Astrocyte of the cerebellum (primary cell): Measurements from ENCODE around the gene PHF21A.

Experiments
- DNase-seq: peaks from one replicate; pipeline ENCODE4 v3.0.0-alpha.2; 2011; ENCODE audit warnings: low read depth
- H3K4me3 ChIP-seq: 2 replicates; pipeline ENCODE4 v1.5.1; 2011; ENCODE audit warnings: mild to moderate bottlenecking, low read depth, low read length, moderate library complexity
- CTCF ChIP-seq: IDR thresholded peaks from 2 replicates; pipeline ENCODE4 v1.5.1; 2012; ENCODE audit warnings: low read length, low read depth, moderate library complexity, mild to moderate bottlenecking; ENCODE audit errors: missing control alignments
- in situ Hi-C: cut with HindIII; loops from 2 replicates; pipeline ENCODE4 v1.10.0; 2017; ENCODE audit warnings: low sequenced_read_pairs

Gene PHF21A

GRCh38 chr11:46012185-46012584 lies 109.1 kb downstream of the PHF21A start:
- in situ Hi-C loops, result no loop called here
- DNase-seq, result no peak
- no peak for TF ChIP-seq CTCF
- H3K4me3 ChIP-seq, result no peak overlapping the region

DNA sequence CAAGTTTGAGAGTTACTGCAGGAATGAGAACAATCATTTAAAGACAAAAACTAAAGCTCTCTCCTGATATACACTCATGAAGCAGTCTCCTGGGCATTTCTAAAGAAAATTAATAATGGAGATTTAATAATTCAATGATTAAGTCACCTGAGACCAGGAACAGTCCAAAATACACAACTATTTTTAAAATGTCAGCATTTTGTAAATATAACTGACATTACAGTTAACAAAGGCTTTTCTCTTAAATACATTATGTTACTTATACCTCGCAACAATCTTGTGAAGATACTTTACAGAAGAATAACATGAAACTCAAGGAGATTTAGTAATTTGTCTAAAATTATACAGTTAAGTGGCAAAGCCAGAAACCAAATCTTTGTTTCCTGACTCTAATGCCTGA lies 111.2 kb downstream of the PHF21A start:
- no peak overlapping the region for H3K4me3 ChIP-seq
- DNase-seq, result no peak
- TF ChIP-seq CTCF, result no peak
- in situ Hi-C loops, result no loop called here

DNA sequence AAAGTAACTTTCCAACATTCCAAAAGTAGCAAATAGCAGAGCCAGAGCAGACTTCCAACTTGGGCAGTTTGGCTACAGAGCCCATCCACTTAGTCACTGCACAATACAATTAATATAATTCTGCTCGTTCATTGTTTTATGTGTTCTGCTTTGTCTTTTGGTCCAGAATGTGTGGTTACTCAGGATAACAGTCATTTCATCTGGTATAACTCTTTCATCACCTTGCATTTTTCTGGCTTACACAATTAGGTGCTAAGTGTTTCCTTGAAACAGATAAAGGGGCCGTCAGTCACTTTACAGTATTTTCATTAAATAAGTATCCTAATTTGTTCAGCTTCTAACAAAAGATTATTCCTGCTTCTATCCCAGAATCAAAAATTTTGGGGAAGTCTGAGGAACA lies 111.6 kb downstream of the PHF21A start:
- no peak for TF ChIP-seq CTCF
- H3K4me3 ChIP-seq, result no peak overlapping the region
- in situ Hi-C loops, result no loop called here
- DNase-seq, result no peak

- TF ChIP-seq CTCF, result peak; percentile 78
- DNase-seq, result peak; percentile 67
- in situ Hi-C loops, result no loop called here
- no peak overlapping the region for H3K4me3 ChIP-seq
Measured at GRCh38 chr11:46006418-46007070, 114.7 kb downstream of the PHF21A start.

- DNase-seq, result no peak
- in situ Hi-C loops, result no loop called here
- no peak for TF ChIP-seq CTCF
- no peak overlapping the region for H3K4me3 ChIP-seq
Measured at GRCh38 chr11:46003572-46003971, 117.7 kb downstream of the PHF21A start.

GRCh38 chr11:46002189-46002588 lies 119.1 kb downstream of the PHF21A start:
- no peak for TF ChIP-seq CTCF
- H3K4me3 ChIP-seq, result no peak overlapping the region
- no peak for DNase-seq
- in situ Hi-C loops, result no loop called here

DNA sequence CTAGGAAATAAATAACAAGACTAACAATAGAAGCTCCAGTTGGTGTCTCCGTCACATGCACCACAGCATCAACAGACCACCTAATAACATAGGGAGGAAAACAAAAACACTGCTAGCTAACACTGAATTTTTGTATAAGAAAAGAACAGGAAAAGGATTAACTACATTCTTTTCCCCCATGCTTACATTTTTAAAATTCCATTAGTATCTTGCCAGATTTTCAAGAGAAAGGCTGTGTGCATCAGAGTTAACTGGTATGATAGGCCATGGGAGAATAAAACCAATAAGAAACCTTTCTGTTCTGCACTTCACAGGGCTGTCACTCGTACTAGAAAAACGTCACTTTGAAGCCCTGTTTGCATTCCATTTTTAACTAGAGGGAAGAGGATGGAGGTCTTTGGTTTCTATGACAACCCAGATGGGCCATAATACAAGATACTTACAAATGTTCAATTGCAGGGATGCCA lies 119.8 kb downstream of the PHF21A start:
- no peak for TF ChIP-seq CTCF
- no peak overlapping the region for H3K4me3 ChIP-seq
- DNase-seq, result peak; percentile 36
- in situ Hi-C loops, result no loop called here
